GM23248 (cell line): Measurements from ENCODE around the gene BHMT.

ENCODE experiments used
- EZH2 ChIP-seq: fragments of 200-600 bp; sonication (generic); IDR thresholded peaks from 2 replicates; pipeline ENCODE4 v1.6.1; 2018; ENCODE audit warnings: antibody characterized with exemption, mild to moderate bottlenecking; ENCODE audit not compliant: insufficient read depth, poor library complexity, severe bottlenecking
- EZH2phosphoT487 ChIP-seq: fragments of 200-600 bp; sonication (generic); IDR thresholded peaks from 2 replicates; pipeline ENCODE4 v1.6.1; 2018; ENCODE audit warnings: antibody characterized with exemption, moderate library complexity, mild to moderate bottlenecking, low read depth; ENCODE audit not compliant: insufficient read depth

GRCh38 chr5:79107020-79107796, 4.4 kb upstream of the BHMT start:
- no peak for TF ChIP-seq EZH2
- TF ChIP-seq EZH2phosphoT487, result no peak
